Activated effector memory CD4-positive, alpha-beta T cell treated with Interleukin-2 at 50 U/mL for 16 hours (primary cell): ENCODE measurements around the gene RLN3.

ENCODE experiments used
- DNase-seq: peaks from one replicate; pipeline ENCODE4 v3.0.0-alpha.2; 2020

RLN3 gene

DNA sequence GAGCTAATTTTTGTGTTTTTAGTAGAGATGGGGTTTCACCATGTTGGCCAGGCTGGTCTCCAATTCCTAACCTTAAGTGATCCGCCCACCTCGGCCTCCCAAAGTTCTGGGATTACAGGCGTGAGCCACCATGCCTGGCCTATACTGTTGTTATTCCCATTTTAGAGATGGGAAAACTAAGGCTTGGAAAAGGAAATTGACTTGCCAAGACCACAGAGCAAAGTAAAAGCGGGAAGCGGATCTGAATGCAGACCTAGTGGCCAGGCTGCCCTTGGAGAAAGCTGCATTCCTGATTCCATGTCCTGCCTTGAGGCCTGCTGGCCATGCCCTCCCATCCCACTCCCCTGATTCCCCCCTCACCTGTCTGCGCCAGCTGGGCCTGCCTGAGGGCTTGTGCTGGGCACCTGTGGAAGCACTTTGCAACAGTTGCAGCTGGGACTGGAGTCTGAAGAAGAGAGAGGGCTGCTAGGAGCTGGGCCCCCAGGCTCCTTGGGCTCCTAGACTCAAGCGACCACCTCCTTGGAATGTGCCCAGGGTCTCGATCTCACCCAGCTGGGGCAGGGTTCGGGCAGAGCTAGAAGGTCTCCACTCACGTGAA lies 28.2 kb downstream of the RLN3 start:
- DNase-seq: no peak

DNA sequence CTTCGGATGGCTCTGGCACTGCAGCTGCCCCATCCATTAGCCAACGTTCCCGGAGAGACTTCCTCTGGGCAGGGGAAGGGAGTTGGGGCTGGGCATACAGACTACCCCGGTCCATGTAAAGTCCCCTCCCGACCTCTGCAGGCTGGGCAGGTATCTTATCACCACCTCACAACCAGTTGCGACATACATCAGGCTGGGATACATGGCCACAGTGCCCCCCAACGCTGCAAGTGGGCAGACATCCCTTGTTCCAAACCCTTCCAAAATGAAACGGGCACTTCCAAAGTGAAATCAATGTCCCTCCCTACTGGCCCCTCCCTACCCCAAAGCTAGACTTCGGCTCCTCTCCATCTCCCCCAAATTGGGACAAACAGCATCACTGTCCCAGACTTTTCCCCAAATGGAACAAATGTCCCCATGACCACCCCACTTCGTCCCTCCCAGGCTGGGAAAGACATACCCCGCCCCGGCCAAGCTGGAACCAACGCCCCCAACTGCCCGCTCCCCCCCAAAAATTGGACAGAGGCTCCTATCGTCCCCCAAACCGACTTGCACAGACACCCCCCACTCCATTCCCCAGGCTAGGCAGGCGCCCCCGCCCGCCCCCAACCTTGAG lies 28.9 kb downstream of the RLN3 start:
- DNase-seq: no peak

DNA sequence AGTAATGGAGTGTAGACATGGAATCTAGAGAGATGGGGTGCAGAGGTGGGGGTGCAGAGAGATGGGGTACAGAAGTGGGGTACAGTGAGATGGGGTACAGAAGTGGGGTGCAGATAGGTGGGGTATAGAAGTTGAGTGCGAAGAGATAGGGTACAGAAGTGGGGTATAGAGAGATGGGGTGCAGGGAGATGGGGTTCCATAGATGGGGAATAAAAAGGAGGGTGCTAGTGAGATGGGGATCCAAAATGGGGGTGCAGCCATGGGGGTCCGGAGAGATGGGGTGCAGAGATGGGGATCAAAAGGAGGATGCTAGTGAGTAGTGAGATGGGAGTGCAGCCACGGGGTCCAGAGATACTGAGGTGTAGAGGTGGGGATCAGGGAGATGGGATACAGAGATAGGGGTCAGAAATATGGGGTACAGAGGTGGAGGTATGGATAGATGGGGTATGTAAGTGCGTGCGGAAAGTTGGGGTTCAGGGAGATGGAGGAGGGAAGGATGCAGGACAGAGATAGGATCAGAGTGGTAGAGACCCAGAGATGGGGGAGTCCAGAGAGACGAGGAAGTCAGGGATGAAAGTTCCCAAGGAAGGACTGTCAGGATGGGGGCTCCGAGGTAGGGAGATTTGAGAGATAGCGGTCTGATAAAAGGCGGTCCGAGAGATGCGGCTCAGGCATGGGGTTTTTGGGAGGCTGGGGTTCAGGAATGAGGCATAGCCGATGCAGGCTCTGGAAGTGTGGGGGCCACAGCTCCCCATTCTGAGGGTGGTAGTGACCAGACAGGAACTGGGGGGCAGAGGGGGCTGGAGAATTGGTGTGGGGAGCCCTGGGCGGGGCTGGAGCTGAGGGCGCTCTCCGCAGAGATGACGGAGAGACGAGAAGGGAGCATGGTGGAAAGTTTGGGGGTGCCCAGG lies 30.5 kb downstream of the RLN3 start:
- DNase-seq: no peak

DNA sequence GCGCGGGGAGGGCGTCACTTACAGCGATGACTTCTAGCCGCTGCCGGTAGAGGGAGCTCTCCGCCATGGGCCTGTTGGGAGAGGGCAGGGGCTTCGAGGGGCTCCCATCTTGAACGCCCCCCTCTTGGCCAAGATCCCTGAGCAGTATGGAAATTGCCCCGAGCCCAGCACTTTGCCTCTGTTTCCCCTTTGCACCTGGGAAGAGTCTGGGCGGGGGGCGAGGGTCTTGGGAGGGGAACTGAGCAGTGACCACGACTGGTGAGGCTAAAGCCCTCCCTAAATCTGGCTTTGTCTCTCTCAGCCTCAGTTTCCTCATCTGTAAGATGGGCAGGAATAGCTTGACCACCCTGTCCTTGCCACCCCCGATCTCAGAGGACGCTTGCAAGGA lies 31.1 kb downstream of the RLN3 start:
- DNase-seq: peak; percentile 13

DNA sequence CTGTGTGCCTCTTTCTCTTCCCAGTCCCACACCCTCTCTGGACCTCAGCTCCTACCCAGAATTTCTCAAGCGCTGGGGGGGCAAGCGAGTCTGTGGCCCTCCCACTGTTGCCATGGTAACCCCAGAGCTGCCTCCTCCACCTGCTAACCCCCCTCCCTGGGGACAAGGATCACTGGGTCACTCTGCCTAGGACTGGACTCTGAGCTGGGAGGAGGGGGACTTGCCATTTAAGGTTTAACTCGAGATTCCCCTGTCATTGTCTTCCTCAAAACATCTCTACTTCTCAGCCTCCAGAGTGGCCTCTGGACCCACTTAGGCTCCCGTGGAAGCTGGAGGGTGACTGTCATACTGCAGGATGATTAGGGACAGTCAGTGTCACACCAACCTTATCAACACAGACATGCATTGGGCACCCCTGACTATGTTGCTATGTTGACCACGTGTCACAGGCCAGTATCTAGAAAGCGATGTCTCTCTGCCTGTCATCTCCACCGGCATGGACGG lies 31.8 kb downstream of the RLN3 start:
- no peak for DNase-seq

DNA sequence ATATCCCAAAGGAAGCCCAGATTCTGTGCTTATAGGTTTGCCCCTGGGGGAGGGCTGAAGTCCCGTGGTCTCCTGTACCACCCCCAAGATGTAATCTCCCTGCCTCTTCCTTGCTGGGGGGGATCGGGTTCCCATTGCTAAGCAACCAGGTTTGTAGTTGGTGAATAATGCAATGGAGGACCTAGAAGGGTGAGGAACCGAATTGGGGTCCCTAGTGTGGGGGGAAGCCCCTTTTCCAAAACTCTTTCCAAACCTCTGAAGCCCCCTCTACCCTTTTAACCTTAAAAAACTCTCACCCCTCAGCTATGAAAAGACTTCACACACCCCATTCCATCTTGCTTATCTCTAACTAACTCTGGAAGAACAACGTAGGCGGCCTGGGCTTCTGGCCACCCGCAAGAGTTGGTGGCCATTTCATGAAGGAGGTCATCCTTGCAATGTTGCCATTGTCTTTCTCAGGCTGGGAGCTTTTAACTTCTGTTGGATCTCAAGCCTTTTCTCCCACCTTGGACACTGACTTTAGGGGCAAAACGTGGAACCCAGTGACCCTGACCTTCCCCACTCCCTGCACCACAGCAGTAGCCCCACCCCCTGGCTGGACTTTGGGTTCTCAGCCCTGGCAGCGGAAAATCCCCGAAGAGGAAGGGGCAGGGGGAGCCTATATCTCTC lies 33.3 kb downstream of the RLN3 start:
- no peak for DNase-seq

DNA sequence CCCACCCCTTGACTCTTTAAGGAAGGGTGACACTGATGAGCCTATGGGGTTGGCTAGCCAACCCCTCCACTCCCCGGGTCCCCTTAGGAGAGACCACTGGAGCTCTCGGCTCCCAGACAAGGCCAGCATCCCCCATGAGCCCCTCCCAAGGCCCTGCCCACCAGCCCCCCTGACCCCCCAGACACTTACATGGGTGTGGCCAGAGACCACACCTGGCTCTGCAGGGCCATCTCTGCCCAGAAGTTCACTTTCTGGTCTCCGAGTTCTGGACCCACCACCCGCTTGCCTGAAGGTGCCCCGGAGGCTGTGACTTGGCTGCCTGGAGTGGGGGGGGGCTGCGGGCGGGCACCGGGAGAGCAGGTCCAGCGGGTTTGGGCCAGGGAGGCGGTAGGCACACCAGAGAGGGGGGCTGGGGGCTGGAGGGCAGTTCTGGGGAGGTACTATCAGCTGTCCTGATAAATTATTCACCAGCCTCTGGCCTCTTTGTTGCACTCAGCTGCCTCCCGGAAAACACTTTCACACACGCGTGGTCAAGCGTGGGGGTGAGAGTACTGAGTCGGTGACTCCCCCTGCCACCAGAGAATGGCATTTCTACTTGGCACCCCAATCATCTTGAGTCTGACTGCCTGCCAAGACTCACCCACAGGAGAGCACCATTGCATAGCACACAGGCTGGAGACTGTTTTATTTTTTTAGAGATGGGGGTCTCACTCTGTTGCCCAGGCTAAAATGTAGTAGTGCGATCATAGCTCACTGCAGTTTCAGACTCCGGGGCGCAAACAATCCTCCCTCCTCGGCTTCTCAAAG lies 34.0 kb downstream of the RLN3 start, which contains the start of gene PALM3:
PALM3 (minus strand) TSS at position 326 of the 807 bp plus-strand sequence; CDS start at position 230, 96 bp downstream.
- no peak for DNase-seq

DNA sequence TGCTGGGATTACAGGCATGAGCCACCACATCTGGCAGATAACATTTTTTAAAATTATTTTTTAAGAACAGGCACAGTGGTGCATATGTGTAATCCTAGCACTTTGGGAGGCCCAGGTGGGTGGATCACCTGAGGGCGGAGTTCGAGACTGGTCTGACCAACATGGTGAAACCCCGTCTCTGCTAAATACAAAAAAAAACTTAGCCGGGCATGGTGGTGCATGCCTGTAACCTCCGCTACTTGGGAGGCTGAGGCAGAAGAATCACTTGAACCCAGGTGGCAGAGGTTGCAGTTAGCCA lies 34.6 kb downstream of the RLN3 start:
- DNase-seq: no peak

DNA sequence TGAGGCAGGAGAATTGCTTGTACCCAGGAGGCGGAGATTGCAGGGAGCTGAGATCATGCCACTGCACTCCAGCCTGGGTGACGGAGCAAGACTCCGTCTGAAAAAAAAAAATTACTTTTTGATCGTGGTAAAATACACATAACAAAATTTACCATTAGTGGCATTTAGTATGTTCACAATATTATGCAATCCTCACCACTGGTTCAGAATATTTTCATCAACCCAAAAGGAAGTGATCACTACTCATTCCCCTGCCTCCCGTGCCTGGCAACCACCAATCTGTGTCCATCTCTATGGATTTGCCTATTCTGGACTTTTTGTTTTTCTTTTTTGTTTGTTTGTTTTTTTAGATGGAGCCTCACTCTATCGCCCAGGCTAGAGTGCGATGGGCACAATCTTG lies 35.2 kb downstream of the RLN3 start:
- DNase-seq: no peak

DNA sequence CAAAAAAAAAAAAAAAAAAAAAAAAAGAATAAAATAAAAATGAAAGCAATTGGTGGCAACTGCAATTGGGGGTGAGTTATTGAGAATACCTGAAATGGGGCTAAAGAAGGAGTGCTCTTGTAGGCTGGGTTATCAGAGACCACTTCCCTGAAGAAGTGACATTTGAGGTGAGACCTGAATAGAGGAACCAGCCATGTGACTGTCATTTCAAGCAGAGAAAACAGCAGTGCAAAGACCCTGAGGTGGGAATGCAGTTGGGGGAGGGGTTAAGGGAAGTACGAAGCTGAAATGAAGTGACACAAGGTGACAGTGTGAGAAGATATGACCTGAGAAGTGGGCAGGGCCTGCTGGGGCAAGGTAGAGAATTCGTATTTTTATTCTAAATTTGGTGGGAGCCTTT lies 38.2 kb downstream of the RLN3 start:
- DNase-seq: no peak

DNA sequence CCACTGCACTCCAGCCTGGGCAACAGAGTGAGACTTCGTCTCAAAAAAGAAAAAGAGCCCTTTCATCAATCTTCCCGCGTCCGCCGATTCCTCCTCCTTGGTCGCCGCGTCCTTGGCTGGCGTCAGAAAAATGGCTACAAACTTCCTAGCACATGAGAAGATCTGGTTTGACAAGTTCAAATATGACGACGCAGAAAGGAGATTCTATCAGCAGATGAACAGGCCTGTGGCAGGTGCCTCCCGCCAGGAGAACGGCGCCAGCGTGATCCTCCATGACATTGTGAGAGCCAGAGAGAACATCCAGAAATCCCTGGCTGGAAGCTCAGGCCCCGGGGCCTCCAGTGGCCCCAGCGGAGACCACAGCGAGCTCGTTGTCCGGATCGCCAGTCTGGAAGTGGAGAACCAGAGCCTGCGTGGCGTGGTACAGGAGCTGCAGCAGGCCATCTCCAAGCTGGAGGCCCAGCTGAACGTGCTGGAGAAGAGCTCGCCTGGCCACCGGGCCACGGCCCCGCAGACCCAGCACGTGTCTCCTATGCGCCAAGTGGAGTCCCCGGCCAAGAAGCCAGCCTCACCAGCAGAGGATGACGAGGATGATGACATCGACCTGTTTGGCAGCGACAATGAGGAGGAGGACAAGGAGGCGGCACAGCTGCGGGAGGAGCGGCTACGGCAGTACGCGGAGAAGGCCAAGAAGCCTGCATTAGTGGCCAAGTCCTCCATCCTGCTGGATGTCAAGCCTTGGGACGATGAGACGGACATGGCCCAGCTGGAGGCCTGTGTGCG lies 42.5 kb downstream of the RLN3 start:
- DNase-seq: no peak

DNA sequence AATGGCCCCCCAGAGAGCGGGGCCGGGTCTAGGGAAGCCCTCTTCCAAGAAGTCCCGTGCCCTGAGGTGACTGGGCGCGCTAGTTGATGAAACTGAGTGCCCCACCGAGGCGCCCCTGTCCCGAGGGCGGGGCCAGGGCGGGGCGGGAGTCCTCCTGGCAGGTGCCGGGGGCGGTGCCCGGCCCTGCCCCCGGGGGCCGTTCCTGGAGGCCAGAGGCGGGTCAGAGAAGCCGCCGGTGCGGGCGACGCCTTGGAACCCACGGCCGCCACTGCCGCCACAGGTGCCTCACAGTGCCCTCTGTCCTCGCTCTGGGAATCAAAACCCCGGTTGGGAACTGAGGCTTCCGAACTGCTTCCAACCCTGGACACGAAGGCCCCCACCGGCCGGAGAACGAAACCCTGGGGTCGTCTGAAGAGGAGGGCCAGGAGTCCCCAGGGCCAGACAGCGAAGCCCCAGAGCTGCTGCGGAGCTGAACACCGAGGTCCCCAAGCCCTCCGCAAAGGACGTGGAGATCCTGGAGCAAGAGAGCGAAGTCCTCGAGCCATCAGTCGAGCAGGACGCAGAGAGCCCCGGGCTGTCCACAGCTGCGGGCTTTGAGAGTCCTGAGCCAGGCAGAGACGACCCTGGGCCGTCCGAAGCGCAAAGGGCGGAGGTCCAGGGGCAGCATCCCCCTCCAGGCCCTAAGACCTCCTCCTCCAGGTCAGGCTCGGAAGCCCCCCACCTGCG lies 44.8 kb downstream of the RLN3 start, which contains the start of gene MISP3:
MISP3 (plus strand) TSS at position 252 of the 726 bp plus-strand sequence. CDS start 524 bp downstream, outside the sequence.
- peak; percentile 20 for DNase-seq

DNA sequence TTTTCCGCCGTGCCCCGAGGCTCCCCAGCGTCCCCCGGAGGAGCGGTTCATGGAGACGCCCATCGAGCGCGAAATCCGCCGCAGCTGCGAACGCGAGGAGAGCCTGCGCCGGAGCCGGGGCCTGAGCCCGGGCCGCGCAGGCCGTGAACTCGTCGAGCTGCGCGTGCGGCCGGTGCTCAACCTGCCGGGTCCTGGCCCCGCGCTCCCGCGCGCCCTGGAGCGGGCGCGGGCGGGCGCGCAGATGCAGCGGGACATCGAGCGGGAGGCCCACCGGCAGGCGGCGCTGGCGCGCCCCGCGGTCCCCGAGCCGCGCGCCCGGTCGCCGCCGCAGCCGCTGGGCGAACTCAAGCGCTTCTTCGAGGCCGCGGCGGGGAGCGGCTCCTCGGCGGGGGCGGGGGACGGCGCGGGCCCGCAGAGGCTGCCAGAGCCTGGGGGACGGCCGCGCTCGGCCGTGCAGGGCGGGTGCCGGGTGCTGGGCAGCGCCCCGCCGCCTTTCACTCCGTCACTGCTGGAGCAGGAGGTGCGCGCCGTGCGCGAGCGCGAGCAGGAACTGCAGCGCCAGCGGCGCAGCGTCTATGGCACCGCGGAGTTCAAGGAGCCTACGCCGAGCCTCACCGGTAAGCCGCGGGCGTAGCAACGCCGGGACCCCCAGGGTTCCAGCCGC lies 45.4 kb downstream of the RLN3 start:
- peak; percentile 72 for DNase-seq

DNA sequence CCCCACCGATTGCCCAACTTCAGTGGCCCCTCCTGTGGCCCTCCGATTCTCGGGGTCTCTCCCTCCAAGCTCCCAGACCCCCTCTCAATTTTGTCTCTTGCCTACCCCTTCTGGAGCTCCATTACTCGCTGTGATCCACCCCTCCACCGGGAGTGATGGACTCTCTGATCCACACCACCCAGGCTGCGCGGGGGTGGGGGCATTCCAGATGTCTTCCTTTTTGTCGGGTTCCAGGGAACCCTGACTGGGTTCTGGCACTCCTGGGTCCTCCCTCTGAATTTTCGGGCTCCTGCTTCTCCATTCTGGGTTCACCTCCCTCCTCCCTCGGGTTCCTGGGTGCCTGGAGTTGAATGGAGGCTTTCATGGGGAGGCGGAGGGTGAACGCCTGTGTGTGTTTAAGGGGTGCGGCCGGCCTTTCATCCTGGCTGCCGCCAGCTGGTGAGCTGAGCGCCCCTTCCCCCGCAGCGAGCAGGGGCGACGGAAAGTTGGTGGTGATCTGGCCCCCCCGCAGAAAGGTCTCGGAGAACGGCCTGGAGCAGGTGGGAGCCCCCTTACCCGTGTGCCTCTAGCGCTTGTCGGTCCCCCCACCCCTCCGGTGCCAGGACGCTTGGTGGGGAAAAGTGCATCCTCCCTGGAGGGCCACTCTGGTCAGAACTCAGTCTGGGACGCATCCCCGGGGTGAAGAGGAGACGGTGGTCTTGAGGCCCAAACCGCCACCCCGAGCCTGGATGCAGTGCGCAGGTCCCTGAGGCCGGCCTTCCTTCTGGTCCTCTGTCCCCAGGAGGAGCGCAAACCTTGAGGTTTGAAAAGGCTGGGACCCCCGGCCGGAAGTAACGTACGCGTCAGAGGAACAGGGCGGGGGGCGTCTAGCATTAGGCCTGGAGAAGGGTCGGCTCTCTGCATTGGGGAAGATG lies 46.2 kb downstream of the RLN3 start:
- DNase-seq: no peak

DNA sequence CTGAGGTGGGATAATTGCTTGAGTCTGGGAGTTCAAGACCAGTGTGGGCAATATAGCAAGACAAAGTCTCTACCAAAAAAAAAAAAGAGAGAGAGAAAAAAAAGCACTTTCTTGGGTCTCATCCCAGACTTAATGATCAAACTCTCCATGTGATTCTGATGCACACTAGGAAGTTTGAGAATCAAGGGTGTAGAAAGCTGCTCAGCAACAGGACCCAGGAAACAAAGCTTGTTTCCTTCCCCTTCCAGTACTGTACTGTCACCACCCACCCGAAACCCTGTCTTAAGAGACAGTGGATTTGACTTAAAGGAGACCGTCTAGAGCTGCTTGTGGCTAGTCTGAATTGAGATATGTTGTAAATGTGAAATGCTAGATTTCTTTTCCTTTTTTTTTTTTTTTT lies 50.5 kb downstream of the RLN3 start:
- DNase-seq: no peak
